Suprapubic skin (tissue), 3 donors: Measurements from ENCODE around the gene ELF1.

ENCODE experiments used
- CTCF ChIP-seq, 2 donors: fragments of 200-600 bp in 1 of 2; fragments of 450-650 bp in 1 of 2; sonication (generic) in 1 of 2; IDR thresholded peaks; one replicate each; pipeline ENCODE4 v1.5.1; 2016 to 2019; ENCODE audit warnings: antibody characterized with exemption in 2 of 2, mild to moderate bottlenecking in 1 of 2, moderate library complexity in 1 of 2
- EP300 ChIP-seq: sonication (generic); formaldehyde crosslinking; IDR thresholded peaks from one replicate; pipeline ENCODE4 v1.6.1; 2017; ENCODE audit warnings: antibody characterized with exemption
- POLR2A ChIP-seq, 2 donors: fragments of 450-650 bp; IDR thresholded peaks; one replicate each; pipeline ENCODE4 v1.6.1; 2017; ENCODE audit warnings: antibody characterized with exemption in 2 of 2, mild to moderate bottlenecking in 2 of 2, moderate library complexity in 2 of 2

GRCh38 chr13:40979232-40979631, 39.9 kb downstream of the ELF1 start:
- no peak for TF ChIP-seq CTCF (IDR thresholded peaks at IDR 0.05)
- TF ChIP-seq POLR2A (IDR thresholded peaks at IDR 0.05), result no peak
- TF ChIP-seq EP300, result no peak
